Measurements from ENCODE around the gene CBLN3.

GRCh38 chr14:24407608-24408325 is 21.7 kb downstream of the CBLN3 start:
- TF ChIP-seq ZFX (IDR thresholded peaks at IDR 0.05) (no peak), CTCF (IDR thresholded peaks at IDR 0.05 in 2 of 3, conservative IDR thresholded peaks at IDR 0.05 in 1 of 3; ENCODE audit: borderline replicate concordance in 1 of 3, insufficient read depth in 1 of 3, low read depth in 2 of 3, low read length in 2 of 3) (no peak), FOSL1 (IDR thresholded peaks at IDR 0.05; ENCODE audit: low read depth) (no peak), TCF7L2 (IDR thresholded peaks at IDR 0.05; ENCODE audit: borderline replicate concordance, extremely low read depth, insufficient read depth, insufficient read length) (no peak), EZH2phosphoT487 (IDR thresholded peaks at IDR 0.05; ENCODE audit: borderline replicate concordance) (no peak)
